HG03442 (cell line): ENCODE data around the gene MYNN.

Experiments used
- ATAC-seq: cut with Tn5 transposase; IDR thresholded peaks from one replicate; pipeline ENCODE4 v1.9.1; 2021; ENCODE audit warnings: mild to moderate bottlenecking, moderate library complexity; ENCODE audit not compliant: unreplicated experiment

Gene MYNN

DNA sequence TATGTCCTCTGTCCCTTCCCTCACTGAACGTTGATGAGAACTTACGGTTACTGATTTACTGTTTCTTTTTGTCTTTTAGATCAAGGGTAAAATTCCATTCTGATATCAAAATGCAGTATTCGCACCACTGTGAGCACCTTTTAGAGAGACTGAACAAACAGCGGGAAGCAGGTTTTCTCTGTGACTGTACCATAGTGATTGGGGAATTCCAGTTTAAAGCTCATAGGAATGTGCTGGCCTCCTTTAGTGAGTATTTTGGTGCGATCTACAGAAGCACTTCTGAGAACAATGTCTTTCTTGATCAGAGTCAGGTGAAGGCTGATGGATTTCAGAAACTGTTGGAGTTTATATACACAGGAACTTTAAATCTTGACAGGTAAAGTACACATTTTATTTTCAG lies 990 bp downstream of the MYNN start:
- ATAC-seq = no peak

DNA sequence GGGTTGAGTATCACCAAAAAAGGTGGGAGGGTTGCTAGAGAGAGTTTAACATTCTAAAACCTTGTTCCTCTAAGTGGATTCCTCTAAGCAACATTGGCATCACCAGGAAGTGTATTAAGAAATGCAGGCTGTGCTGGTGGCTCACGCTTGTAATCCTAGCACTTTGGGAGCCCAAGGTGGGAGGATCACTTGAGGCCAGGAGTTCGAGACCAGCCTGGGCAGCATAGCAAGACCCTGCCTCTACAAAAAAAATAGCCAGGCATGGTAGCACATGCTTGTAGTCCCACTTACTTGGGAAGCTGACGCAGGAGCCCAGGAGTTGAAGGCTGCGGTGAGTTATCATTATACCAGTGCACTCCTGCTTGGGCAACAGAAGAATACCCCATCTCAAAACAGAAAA lies 4.6 kb downstream of the MYNN start:
- no peak for ATAC-seq

- ATAC-seq = no peak
Measured at GRCh38 chr3:169780742-169781141, 7.5 kb downstream of the MYNN start.

DNA sequence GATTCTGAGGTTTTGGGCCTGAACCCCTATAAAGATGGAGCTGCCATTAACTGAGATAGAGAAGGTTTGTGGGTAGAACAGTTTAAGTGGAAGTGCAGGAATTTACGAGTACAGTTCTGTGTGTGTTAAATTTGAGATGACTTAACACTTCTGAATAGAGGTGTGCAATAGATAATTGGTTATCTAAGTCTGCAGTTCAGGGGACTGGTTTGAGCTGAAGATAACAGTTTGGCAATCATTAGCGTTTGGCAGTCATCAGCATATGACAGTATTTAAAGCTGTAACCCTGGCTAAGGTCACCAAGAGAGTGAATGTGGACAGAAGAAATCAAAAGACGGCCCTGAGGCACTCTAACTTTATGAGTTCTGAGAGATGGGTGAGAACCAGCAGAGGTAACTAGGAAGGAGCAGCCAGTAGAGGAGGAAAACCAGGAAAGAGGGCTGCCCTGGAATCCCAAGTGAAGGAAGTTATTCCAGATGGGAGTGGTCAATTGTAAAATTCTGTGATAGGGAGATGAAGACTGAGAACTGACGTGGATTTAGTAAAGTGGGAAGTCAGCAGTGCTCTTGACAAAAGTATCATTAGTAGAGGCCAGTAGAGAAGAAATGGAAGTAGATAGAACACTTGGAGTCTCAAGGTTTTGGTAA lies 8.1 kb downstream of the MYNN start:
- ATAC-seq = no peak

DNA sequence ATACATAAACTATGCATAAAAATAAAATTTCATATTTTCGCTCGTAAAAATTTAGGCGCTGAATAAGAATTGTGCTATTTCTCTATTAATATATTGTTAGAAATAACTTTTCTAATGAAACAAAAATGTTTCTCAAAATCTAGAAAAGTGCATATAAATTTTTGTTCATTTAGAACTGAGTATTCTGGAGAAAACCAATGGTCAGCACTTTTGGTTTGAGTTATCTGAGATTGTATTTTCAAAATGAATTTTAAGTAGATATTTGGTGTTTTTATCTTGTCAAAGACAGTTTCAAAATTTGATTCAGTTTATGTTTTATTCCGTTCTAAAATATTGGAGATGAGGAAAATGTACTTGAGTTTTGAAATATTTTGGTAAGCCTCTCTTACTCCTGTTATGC lies 13.9 kb downstream of the MYNN start:
- no peak for ATAC-seq

- no peak for ATAC-seq
Measured at GRCh38 chr3:169787791-169788190, 14.6 kb downstream of the MYNN start.

DNA sequence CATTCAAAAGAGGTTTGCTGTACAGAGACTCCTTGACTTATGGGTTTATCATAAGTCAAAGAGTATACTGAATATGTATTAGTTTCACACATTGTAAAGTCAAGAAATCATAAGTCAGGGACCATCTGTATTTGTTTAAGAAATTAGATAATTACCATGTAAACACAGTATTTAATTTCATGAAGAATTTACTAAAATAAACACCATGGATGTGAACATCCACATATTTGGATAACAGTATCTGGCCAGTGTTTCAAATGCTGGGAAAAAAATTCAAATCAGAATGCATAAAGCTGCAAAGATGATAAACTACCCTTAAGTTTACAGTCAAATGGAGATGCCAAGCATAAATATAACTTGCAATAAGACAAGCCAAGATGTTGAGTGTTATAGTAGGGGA lies 17.0 kb downstream of the MYNN start:
- no peak for ATAC-seq

DNA sequence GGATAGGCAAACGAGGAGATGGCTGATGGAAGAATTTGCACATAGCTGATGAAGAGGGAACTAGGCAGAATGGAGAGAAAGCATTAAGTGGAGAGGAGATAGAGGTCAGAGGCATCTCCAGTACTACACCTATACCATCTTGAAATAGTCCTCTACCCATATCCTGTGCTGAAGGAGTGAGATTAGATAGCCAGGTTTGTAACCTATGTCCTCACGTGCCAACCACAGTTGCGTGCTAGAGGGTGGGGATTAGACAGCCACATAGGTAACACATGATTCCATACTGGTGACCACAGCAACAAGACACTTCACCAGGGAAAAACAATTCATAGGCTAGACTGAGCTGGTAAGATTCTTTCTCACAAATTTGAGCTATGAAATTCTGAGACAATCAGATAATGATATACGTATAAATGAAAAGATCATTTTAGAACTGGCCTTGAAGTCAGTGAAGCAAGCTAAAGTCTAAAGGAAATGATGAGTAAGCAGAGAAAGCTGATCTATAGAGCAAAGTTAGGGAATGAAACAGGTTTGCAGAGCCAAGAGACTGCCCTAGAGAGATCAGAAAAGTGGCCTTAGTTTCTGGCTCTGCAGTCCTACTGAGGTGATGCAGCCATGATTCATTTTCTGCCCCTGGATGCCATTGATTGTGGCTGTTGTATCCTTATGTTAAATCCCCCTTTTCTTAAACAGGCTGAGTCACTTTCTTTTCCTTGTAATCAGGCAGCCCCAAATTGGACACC lies 17.7 kb downstream of the MYNN start:
- ATAC-seq = no peak

DNA sequence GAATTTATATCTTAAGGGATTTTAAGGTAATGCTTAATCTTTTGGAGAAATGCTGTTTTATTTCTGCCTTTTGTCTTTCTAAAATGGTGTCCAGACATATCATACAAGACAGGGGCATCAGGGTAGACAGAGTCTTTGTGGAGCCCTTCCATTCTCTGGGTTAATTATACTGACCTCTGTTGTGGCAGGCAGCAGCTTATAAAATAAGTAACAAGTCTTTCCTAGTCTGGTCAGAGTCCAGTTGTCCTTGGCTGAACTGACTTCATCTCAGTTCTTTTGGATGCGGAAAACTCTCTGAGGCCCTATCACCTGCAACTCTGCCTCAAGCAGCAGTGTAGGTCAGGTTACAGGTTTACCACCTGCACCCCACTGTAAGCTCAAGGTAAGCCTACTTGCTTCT lies 19.2 kb downstream of the MYNN start:
- ATAC-seq = no peak

GRCh38 chr3:169804681-169805080 lies 31.5 kb downstream of the MYNN start:
- ATAC-seq = no peak

DNA sequence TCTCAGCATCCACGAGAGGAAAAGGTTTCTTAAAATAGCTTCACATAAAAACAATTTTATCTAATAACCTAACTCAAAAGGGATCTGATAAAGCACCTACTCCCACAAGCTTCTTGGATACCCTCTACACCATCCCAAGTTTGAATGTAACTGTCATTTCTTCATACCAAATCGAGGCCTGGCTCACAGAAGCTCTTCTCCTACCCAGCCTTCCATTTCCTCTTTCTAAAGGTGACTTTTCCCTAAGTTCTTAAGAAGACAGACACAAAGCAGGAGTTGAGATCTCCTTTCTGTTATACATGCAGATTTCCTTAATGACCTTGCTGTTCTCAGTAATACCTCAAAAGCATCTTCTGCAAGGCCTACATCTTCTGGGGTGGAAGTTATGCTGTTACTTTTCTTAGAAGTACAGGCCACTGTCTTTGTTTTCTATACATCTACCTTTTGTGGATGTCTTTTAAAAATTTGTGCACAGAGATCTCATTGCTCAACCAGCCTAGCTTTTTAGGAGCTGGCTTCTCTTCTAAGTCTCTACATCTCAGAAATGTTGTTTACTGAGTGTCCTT lies 36.1 kb downstream of the MYNN start:
- no peak for ATAC-seq

GRCh38 chr3:169811631-169812331 lies 38.6 kb downstream of the MYNN start:
- peak; percentile 2 for ATAC-seq

- peak; percentile 63 for ATAC-seq
Measured at GRCh38 chr3:169812332-169813235, 39.4 kb downstream of the MYNN start, which contains the start of the genes LRRC34 and LRRIQ4. LRRC34 (minus strand) TSS chr3:169812904; CDS start chr3:169812548, 356 bp downstream. LRRIQ4 (plus strand) TSS chr3:169812870; CDS start chr3:169821922, 9,052 bp downstream.

- ATAC-seq = no peak
Measured at GRCh38 chr3:169813278-169813677, 40.1 kb downstream of the MYNN start.

DNA sequence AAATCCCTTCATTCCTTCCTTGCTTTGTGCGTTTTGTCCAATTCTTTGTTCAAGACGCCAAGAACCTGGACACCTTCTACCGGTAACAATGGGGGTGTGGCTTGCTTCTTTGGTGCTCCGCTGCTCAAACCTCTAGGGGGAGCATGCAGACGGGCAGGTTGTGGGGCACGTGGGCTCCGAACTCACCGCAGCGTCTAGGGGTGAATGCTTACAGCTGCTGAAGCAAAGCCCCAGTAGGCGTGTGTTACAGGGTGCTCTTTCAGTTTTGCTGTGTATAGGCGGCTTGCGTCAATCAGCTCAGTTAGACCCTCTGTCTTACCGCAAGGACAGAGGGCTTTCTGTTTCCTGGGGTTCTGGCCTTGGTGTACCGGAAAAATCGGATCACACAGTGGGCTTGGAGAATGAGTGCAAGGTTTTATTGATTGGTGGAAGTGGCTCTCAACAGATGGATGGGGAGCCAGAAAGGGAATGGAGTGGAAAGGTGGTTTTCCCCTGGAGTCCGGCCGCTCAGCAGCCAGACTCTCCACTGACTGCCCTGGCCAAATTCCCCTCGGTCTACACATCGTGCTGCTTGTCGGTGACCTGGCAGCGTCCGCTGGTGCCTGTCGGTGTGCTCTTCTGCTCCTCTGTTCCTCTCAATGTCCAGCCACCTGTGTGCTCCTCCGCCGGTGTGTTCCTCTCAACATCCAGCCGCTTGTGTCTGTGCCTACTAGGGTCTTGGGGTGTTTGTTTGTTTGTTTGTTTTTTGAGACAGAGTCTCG lies 40.7 kb downstream of the MYNN start:
- ATAC-seq = peak; percentile 89

DNA sequence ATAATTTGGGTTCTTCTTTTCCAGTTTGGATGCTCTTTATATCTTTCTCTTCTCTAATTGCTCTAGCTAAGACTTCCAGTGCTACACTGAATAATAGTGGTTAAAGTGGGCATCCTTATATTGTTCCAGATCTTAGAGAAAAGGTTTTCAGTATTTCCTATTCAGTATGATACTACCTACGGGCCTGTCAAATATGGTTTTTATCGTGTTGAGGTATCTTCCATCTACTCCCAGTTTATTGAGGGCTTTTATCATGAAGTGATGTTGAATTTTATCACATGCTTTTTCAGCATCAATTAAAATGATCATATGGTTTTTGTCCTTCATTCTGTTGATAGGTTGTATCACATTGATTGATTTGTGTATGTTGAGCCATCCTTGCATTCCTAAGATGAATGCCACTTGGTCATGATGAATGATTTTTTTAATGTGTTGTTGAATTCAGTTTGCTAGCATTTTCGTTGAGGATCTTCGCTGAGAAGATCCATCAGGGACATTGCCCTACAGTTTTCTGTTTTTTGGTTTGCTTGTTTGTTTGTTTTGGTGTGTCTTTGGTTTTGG lies 42.5 kb downstream of the MYNN start:
- ATAC-seq = no peak

- ATAC-seq = no peak
Measured at GRCh38 chr3:169818316-169818715, 45.1 kb downstream of the MYNN start.

- ATAC-seq = no peak
Measured at GRCh38 chr3:169822091-169822490, 48.9 kb downstream of the MYNN start.

GRCh38 chr3:169822540-169822939 lies 49.3 kb downstream of the MYNN start:
- no peak for ATAC-seq
